Nephron (organoid): ENCODE data around the gene SYNDIG1.

Experiments
- H3K27ac Mint-ChIP-seq, 3 experiments: 2 replicates each; pipeline ENCODE4 v1.8.0; 2020; ENCODE audit warnings: mixed read lengths in 3 of 3, mild to moderate bottlenecking in 2 of 3, moderate library complexity in 1 of 3
- H3K27me3 Mint-ChIP-seq: 2 replicates; pipeline ENCODE4 v1.8.0; 2021; ENCODE audit warnings: low read depth, mild to moderate bottlenecking, moderate library complexity, mixed read lengths
- H3K36me3 Mint-ChIP-seq: 2 replicates; pipeline ENCODE4 v1.8.0; 2020; ENCODE audit warnings: low read depth, mixed read lengths
- H3K4me1 Mint-ChIP-seq: 2 replicates; pipeline ENCODE4 v1.8.0; 2020; ENCODE audit warnings: mixed read lengths
- H3K4me3 Mint-ChIP-seq, 3 experiments: 2 replicates each; pipeline ENCODE4 v1.8.0; 2020; ENCODE audit warnings: mild to moderate bottlenecking in 3 of 3, mixed read lengths in 3 of 3, moderate library complexity in 2 of 3
- H3K9me3 Mint-ChIP-seq: 2 replicates; pipeline ENCODE4 v1.8.0; 2020; ENCODE audit warnings: mixed read lengths
- CTCF ChIP-seq, 3 experiments: fragments of 200-600 bp; sonication (generic); IDR thresholded peaks; one replicate each; pipeline ENCODE4 v1.5.0; 2021; ENCODE audit warnings: antibody characterized with exemption in 3 of 3; ENCODE audit not compliant: unreplicated experiment in 3 of 3

Gene SYNDIG1

GRCh38 chr20:24632581-24632980 is 163.2 kb downstream of the SYNDIG1 start:
- Mint-ChIP-seq H3K27me3 (peaks cover 18% of the 10 kb centered on the region), H3K36me3 (peaks cover under 1% of the 10 kb centered on the region), H3K27ac (no peak overlapping the region), H3K4me1 (peaks cover 23% of the 10 kb centered on the region), H3K9me3 (no peaks in the 10 kb centered on the region), H3K4me3 (no peak overlapping the region)
- no peak for TF ChIP-seq CTCF (IDR thresholded peaks at IDR 0.05; ENCODE audit: unreplicated experiment in 3 of 3)

GRCh38 chr20:24633026-24633425 is 163.6 kb downstream of the SYNDIG1 start:
- Mint-ChIP-seq H3K9me3 (no peaks in the 10 kb centered on the region), H3K4me3 (no peak overlapping the region), H3K27ac (no peak overlapping the region), H3K36me3 (no peaks in the 10 kb centered on the region), H3K27me3 (peaks cover 14% of the 10 kb centered on the region), H3K4me1 (peaks cover 18% of the 10 kb centered on the region)
- TF ChIP-seq CTCF (IDR thresholded peaks at IDR 0.05; ENCODE audit: unreplicated experiment in 3 of 3) = no peak

- H3K4me1 Mint-ChIP-seq = peaks cover 18% of the 10 kb centered on the region
- H3K27ac Mint-ChIP-seq = no peak overlapping the region
- H3K4me3 Mint-ChIP-seq = no peak overlapping the region
- no peak for TF ChIP-seq CTCF (IDR thresholded peaks at IDR 0.05; ENCODE audit: unreplicated experiment in 3 of 3)
- peaks cover 15% of the 10 kb centered on the region for H3K27me3 Mint-ChIP-seq
- no peaks in the 10 kb centered on the region for H3K36me3 Mint-ChIP-seq
- H3K9me3 Mint-ChIP-seq = no peaks in the 10 kb centered on the region
Observed at GRCh38 chr20:24633521-24633920, 164.1 kb downstream of the SYNDIG1 start.

DNA sequence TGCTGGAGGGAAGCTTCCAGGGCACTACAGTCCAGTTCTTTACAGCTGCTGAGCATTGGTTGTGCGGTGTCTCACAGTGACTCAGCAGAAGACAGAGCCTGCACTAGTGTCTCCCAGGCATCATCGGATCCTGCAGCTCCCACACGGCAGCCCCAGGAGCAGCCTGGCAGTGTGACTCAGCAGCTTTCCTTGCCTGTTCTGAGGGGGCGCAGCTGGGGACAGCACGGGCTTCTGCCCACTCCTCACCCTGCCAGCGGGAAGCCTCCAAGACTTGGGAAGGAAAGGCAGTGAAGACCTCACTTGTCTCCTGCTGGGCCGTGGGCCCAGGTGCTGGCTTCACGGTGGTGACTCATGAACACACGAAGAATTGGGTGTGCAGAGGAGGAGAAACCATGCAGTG is 165.4 kb downstream of the SYNDIG1 start:
- no peaks in the 10 kb centered on the region for H3K36me3 Mint-ChIP-seq
- no peak overlapping the region for H3K27ac Mint-ChIP-seq
- peaks cover 21% of the 10 kb centered on the region for H3K27me3 Mint-ChIP-seq

GRCh38 chr20:24636626-24637025 is 167.2 kb downstream of the SYNDIG1 start:
- H3K36me3 Mint-ChIP-seq = no peaks in the 10 kb centered on the region
- no peaks in the 10 kb centered on the region for H3K9me3 Mint-ChIP-seq
- H3K27me3 Mint-ChIP-seq = peaks cover 25% of the 10 kb centered on the region
- no peak overlapping the region for H3K27ac Mint-ChIP-seq
- no peak overlapping the region for H3K4me3 Mint-ChIP-seq
- TF ChIP-seq CTCF (IDR thresholded peaks at IDR 0.05; ENCODE audit: unreplicated experiment in 3 of 3) = no peak
- H3K4me1 Mint-ChIP-seq = peaks cover 4% of the 10 kb centered on the region

More for the DNA sequence above, 165.4 kb downstream of the SYNDIG1 start:
- no peak overlapping the region for H3K4me3 Mint-ChIP-seq
- no peaks in the 10 kb centered on the region for H3K9me3 Mint-ChIP-seq
- no peak for TF ChIP-seq CTCF (IDR thresholded peaks at IDR 0.05; ENCODE audit: unreplicated experiment in 3 of 3)
- peaks cover 8% of the 10 kb centered on the region for H3K4me1 Mint-ChIP-seq

- H3K36me3 Mint-ChIP-seq = no peaks in the 10 kb centered on the region
- peaks cover 4% of the 10 kb centered on the region for H3K4me1 Mint-ChIP-seq
- TF ChIP-seq CTCF (IDR thresholded peaks at IDR 0.05; ENCODE audit: unreplicated experiment in 3 of 3) = no peak
- H3K27ac Mint-ChIP-seq = no peak overlapping the region
- no peak overlapping the region for H3K4me3 Mint-ChIP-seq
- peaks cover 25% of the 10 kb centered on the region for H3K27me3 Mint-ChIP-seq
- H3K9me3 Mint-ChIP-seq = peaks cover 1% of the 10 kb centered on the region
Observed at GRCh38 chr20:24637087-24637486, 167.7 kb downstream of the SYNDIG1 start.
